Choroid plexus epithelial cell (primary cell): ENCODE results near the gene WWOX.

ENCODE experiments used
- DNase-seq: peaks from one replicate; pipeline ENCODE4 v3.0.0-alpha.2; 2010; ENCODE audit warnings: low read depth
- H3K4me3 ChIP-seq: 2 replicates; pipeline ENCODE4 v1.5.1; 2011; ENCODE audit warnings: low read depth, mild to moderate bottlenecking, control low read depth, low read length, moderate library complexity
- TF ChIP-seq, protein P1 (sequence below): conservative IDR thresholded peaks from 2 replicates; pipeline ENCODE4 v1.5.1; 2011; ENCODE audit warnings: low read depth, mild to moderate bottlenecking, control low read depth, inconsistent platforms, low read length, moderate library complexity

The WWOX gene

DNA sequence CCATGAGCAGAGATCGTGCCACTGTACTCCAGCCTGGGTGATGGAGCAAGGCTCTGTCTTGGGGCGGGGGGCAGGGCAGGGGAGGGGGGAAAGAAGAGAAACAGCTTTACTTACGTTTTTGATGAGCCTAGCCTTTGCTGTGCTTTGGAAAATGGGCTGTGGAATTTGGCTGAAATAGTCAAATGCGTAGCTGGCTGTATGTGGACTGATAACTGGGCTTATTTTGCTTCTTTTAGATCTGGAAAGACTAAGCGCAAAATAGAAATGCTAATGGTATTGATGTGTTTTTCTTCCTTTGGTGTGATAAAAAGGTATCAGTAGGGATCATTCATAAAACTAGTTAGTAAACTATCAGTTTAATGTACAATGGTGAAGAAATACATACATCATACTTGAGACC lies 346.4 kb downstream of the WWOX start:
- DNase-seq, result no peak
- TF ChIP-seq, protein P1, sequence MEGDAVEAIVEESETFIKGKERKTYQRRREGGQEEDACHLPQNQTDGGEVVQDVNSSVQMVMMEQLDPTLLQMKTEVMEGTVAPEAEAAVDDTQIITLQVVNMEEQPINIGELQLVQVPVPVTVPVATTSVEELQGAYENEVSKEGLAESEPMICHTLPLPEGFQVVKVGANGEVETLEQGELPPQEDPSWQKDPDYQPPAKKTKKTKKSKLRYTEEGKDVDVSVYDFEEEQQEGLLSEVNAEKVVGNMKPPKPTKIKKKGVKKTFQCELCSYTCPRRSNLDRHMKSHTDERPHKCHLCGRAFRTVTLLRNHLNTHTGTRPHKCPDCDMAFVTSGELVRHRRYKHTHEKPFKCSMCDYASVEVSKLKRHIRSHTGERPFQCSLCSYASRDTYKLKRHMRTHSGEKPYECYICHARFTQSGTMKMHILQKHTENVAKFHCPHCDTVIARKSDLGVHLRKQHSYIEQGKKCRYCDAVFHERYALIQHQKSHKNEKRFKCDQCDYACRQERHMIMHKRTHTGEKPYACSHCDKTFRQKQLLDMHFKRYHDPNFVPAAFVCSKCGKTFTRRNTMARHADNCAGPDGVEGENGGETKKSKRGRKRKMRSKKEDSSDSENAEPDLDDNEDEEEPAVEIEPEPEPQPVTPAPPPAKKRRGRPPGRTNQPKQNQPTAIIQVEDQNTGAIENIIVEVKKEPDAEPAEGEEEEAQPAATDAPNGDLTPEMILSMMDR, result no peak
- H3K4me3 ChIP-seq, result no peak overlapping the region

DNA sequence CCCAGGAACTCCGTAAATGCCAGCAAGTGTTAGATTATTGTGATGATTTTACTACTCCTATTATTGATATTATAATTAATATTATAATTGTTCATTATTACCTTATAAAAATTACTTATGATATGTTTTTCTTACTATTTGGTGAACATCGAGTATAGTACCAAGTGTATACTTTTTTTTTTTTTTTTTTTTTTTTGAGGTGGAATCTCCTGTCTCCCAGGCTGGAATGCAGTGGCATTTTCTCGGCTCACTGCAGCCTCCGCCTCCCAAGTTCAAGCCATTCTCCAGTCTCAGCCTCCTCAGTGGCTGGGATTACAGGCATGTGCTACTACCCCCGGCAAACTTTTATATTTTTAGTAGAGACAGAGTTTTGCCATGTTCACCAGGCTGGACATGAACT lies 347.0 kb downstream of the WWOX start:
- TF ChIP-seq, protein P1, result no peak
- DNase-seq, result no peak
- H3K4me3 ChIP-seq, result no peak overlapping the region

DNA sequence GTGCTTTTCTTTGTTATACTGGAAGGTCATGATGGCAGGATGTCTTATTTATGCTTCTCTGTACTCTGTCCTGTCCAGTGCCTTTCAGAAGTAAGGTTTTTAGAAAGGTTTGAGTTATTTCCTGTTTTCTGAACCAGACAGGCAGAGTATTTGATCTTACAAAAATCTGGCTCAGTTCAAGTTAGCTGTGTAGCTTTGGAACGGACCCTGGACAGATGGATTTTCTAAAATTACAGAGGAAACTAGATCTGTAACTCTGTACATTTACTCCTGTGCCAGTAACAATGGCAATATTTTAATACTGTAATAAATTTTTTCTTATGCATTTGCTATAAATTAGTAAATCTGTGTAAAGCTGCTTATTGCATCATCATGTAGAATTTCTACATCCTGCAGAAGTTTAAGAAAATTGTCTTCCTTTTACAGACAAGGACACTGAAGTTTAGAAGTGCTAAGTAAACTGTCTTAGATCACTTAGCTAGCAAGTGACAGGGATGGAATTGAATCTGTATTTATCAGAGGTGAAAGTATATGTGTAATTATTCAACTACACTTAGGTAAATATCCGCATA lies 347.6 kb downstream of the WWOX start:
- H3K4me3 ChIP-seq, result no peak overlapping the region
- DNase-seq, result no peak
- TF ChIP-seq, protein P1, result no peak

DNA sequence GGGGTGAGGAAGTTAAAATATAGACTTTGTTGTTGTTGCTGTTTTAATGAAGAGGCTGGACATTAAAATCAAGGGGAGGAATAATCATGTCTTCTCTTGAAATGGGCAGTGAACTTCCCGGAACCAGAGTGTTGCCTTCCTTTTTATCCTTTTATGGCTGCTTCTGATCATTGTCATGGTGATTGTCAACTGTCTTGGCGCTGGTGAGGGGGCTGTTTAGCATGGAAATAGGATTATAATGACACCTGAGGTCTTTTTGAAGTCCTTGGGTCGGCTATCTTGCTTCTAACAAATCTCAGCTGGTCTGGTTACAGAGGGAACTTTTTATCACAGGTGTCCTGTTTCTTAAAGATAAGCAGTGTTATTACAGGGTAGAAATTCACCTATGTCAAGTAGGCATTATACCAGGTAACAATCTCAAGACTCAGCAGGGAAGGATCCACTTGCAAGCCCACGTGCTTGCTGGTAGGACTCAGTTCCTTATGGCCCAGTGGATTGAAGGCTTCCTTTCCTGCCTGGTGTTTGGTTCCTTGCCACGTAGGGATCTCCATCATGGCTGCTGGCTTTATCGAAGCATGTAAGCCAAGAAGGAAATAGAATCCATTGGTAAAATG lies 349.3 kb downstream of the WWOX start:
- TF ChIP-seq, protein P1, result no peak
- H3K4me3 ChIP-seq, result no peak overlapping the region
- no peak for DNase-seq

DNA sequence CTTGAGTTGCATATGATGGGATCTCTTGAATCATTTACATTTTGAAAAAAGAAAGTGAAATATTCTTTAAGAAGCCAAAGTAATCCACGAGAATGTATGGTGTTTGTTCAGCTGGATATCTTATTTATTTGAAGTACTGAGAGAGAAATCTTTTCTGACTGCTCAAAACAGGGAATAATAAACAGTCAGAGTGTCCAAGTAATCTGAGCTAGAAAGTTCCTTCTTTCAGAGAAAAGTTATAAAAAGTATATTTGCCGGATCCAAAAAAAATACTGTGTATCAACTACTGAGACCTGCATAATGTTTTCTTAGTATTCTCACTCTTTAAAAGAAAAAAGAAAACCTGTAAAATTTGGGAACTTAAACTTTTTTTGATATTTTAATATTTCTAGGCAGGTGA lies 350.8 kb downstream of the WWOX start:
- DNase-seq, result no peak

DNA sequence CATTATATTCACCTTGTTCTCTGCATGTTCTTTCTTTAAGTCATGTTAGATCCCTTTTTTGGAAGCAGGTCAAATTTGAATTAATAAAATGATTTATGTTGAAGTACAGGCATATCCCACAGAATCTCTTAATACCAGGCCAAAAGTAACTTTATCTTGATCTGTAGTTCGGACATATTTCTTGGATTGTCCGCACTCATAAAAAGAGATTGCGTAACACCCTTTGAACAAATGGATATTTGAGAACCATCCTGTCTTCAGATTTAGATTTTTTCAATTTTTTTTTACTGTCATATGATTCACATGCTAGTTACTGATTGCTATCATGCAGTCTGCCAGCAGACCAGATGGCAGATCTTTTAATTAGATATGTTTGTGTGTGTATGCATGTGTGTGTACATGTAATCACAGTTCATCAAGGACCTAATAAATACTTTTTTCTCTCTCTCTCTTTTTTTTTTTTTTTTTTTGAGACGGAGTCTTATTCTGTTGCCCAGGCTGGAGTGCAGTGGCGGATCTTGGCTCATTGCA lies 352.6 kb downstream of the WWOX start:
- no peak overlapping the region for H3K4me3 ChIP-seq
- no peak for DNase-seq
- TF ChIP-seq, protein P1, result no peak

More for the DNA sequence above, 350.8 kb downstream of the WWOX start:
- TF ChIP-seq, protein P1, result no peak
- H3K4me3 ChIP-seq, result no peak overlapping the region

DNA sequence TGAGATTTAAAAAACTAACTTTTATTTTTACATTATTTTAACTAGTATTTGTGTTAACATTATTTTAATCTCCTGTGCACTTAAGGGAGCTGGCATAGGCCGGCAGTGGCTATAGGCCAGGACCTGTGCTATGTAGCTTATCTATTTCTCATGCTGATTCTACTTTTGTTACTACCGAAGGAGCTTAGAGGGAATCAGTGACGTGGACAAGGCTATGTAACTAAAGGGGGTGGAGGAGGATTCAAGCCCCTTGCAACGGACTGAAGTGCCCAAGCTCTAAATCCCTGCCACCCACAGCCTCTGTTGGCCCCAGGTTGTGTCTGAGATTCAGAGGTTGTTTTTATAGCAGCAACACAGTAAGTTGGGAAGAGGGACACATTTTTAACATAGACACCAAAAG lies 356.4 kb downstream of the WWOX start:
- no peak for DNase-seq
- H3K4me3 ChIP-seq, result no peak overlapping the region
- TF ChIP-seq, protein P1, result no peak
